ENCODE measurements around the gene TOR2A.
A peak's percentile ranks its signal among the peaks of the same experiment; 100 is the strongest.

The TOR2A gene

GRCh38 chr9:127769101-127769500 is 34.0 kb upstream of the TOR2A start:
- no peaks in the 10 kb centered on the region for H3K4me1 ChIP-seq
- no peaks in the 10 kb centered on the region for H3K9me3 ChIP-seq (ENCODE audit: control insufficient read depth, low read length)
- no peak overlapping the region for H2AFZ ChIP-seq
- no peaks in the 10 kb centered on the region for H3K27me3 ChIP-seq (ENCODE audit: control insufficient read depth, insufficient read depth, low read length)
- peak overlapping the region; percentile 26 for H3K4me2 ChIP-seq (ENCODE audit: low read length)
- no peak overlapping the region for H3K9ac ChIP-seq
- TF ChIP-seq CTCF (IDR thresholded peaks at IDR 0.05) = no peak
- H3K4me3 ChIP-seq (ENCODE audit: low read depth, low read length) = no peak overlapping the region
- no peaks in the 10 kb centered on the region for H3K36me3 ChIP-seq (ENCODE audit: control insufficient read depth, insufficient read depth, low read length)
- H3K27ac ChIP-seq = peak overlapping the region; percentile 65
- H3K79me2 ChIP-seq = no peaks in the 10 kb centered on the region

GRCh38 chr9:127768698-127769097 is 33.6 kb upstream of the TOR2A start:
- no peak for TF ChIP-seq CTCF (IDR thresholded peaks at IDR 0.05)
- Histone ChIP-seq H3K4me2 (ENCODE audit: low read length) (peak overlapping the region; percentile 26), H3K36me3 (ENCODE audit: control insufficient read depth, insufficient read depth, low read length) (no peaks in the 10 kb centered on the region), H3K9me3 (ENCODE audit: control insufficient read depth, low read length) (no peaks in the 10 kb centered on the region), H3K9ac (no peak overlapping the region), H3K79me2 (no peaks in the 10 kb centered on the region), H3K27me3 (ENCODE audit: control insufficient read depth, insufficient read depth, low read length) (no peaks in the 10 kb centered on the region), H3K4me3 (ENCODE audit: low read depth, low read length) (no peak overlapping the region), H3K27ac (peak overlapping the region; percentile 65), H2AFZ (no peak overlapping the region), H3K4me1 (no peaks in the 10 kb centered on the region)

DNA sequence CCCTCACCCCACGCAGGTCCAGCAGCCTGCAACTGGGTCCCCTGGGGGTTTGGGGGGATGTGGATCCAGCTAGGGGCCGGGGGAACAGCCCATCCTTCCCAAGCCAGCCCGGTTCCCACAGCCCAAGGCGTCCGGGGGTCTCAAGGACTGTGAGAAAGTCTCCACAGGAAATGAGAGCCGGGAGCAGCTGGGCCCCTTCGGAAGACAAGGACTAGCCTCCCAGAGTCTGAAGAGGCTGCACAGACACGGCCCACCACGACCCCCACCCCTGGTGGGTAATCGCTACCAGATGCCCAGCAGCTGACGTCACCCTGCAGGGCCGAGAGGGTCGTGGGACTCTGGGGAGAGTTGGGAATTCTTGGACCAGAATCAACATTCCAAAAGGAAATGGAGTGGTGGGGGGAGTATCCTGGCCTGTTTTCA is 32.8 kb upstream of the TOR2A start:
- no peaks in the 10 kb centered on the region for H3K79me2 ChIP-seq
- H3K4me2 ChIP-seq (ENCODE audit: low read length) = no peak overlapping the region
- no peak overlapping the region for H2AFZ ChIP-seq
- no peak overlapping the region for H3K9ac ChIP-seq
- H3K27ac ChIP-seq = peak overlapping the region; percentile 65
- H3K4me1 ChIP-seq = no peaks in the 10 kb centered on the region
- H3K4me3 ChIP-seq (ENCODE audit: low read depth, low read length) = no peak overlapping the region
- no peak for TF ChIP-seq CTCF (IDR thresholded peaks at IDR 0.05)
- no peaks in the 10 kb centered on the region for H3K27me3 ChIP-seq (ENCODE audit: control insufficient read depth, insufficient read depth, low read length)
- no peaks in the 10 kb centered on the region for H3K9me3 ChIP-seq (ENCODE audit: control insufficient read depth, low read length)
- H3K36me3 ChIP-seq (ENCODE audit: control insufficient read depth, insufficient read depth, low read length) = no peaks in the 10 kb centered on the region

DNA sequence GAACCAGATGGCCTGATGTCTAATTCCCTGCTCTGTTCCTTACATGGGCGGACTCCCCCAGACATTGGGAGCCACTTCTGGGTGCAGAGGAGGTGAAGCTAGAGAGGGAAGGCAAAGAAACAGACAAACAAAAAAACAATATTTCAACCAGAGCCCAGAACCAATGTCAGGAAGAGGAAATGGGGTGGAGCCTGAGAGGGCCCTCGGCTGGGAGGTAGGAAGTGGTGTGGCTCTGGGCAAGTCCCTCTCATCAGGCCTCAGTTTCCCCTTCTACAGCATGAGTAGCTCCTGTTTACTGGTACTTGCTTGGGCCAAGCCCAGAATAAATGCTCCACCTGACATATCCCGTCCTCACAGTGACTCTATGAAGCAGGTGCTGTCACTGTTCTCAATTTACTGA is 32.3 kb upstream of the TOR2A start:
- Histone ChIP-seq H3K4me2 (ENCODE audit: low read length) (no peak overlapping the region), H3K79me2 (no peaks in the 10 kb centered on the region), H2AFZ (no peak overlapping the region), H3K9ac (no peak overlapping the region), H3K4me1 (no peaks in the 10 kb centered on the region), H3K27me3 (ENCODE audit: control insufficient read depth, insufficient read depth, low read length) (no peaks in the 10 kb centered on the region), H3K9me3 (ENCODE audit: control insufficient read depth, low read length) (no peaks in the 10 kb centered on the region), H3K36me3 (ENCODE audit: control insufficient read depth, insufficient read depth, low read length) (no peaks in the 10 kb centered on the region), H3K27ac (peak overlapping the region; percentile 65), H3K4me3 (ENCODE audit: low read depth, low read length) (no peak overlapping the region)
- no peak for TF ChIP-seq CTCF (IDR thresholded peaks at IDR 0.05)

DNA sequence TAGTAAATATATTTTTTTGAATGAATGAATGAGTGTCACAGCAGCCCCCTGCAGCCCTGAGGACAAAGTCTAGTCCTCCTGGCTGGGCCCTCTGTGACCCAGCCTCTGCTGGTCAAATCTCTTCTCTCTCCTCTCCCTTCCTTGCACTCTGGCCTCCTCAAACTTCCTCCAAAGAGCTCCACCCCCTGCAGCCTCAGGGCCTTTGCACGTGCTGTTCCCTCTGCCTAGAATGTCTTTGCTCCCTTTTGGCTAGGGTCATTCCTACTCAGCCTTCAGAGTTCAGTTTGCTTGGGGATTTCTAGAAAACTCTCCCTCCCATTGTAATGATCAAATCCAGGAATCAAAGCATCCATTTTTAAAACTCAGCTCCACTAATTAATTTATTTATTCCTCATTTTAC is 30.3 kb upstream of the TOR2A start:
- Histone ChIP-seq H3K27me3 (ENCODE audit: control insufficient read depth, insufficient read depth, low read length) (no peaks in the 10 kb centered on the region), H2AFZ (no peak overlapping the region), H3K79me2 (no peaks in the 10 kb centered on the region), H3K4me2 (ENCODE audit: low read length) (no peak overlapping the region), H3K4me3 (ENCODE audit: low read depth, low read length) (no peak overlapping the region), H3K27ac (peak overlapping the region; percentile 65), H3K4me1 (no peaks in the 10 kb centered on the region), H3K9ac (no peak overlapping the region), H3K9me3 (ENCODE audit: control insufficient read depth, low read length) (no peaks in the 10 kb centered on the region), H3K36me3 (ENCODE audit: control insufficient read depth, insufficient read depth, low read length) (no peaks in the 10 kb centered on the region)
- TF ChIP-seq CTCF (IDR thresholded peaks at IDR 0.05) = no peak

Data from parathyroid adenoma (tissue), 2 donors.